Measurements from ENCODE around the gene KIAA1217.
"Not testable (repeated sequence)": the region's sequence is repeated elsewhere in the genome, so short reads cannot be mapped to it uniquely, and the experiment has no call there.

The KIAA1217 gene

GRCh38 chr10:24299578-24300260 is 90.8 kb downstream of the KIAA1217 start:
- no peak for DNase-seq

DNA sequence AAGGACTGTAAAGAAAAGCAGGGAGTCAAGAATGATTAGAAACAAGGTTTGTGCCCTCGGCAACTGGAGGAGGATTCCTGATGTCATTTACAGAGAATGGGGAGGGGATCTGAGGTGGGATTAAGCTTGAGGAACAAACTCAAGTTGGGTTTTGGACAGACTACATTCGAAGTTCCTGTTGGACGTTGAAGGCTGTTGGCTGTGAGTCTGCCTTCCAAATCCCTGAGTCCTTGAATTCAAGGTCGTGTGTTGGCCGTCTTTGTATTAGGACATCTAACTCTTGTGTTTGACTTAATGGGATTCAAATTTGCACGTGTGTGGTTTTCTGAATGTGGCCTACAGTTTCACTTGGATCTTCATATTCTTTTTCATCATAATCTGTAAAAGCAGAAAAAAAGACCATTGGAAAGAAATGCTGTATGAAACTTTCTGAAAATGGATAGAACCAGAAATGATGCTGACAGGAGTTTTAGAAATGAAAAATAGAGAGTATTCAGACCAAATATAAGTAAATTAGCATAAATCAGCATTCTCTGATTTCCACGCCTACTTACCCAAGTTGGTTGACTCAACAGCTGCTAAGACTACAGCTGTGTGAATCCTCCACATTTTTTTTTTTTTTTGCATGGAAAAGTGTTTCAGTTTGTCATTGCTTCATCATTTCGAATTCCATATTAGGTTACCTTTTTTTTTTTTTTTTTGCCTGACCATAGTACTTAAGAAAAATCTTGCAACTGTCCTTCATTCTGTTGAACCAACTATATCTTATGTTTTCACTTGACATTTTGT is 94.8 kb downstream of the KIAA1217 start:
- DNase-seq: no peak

DNA sequence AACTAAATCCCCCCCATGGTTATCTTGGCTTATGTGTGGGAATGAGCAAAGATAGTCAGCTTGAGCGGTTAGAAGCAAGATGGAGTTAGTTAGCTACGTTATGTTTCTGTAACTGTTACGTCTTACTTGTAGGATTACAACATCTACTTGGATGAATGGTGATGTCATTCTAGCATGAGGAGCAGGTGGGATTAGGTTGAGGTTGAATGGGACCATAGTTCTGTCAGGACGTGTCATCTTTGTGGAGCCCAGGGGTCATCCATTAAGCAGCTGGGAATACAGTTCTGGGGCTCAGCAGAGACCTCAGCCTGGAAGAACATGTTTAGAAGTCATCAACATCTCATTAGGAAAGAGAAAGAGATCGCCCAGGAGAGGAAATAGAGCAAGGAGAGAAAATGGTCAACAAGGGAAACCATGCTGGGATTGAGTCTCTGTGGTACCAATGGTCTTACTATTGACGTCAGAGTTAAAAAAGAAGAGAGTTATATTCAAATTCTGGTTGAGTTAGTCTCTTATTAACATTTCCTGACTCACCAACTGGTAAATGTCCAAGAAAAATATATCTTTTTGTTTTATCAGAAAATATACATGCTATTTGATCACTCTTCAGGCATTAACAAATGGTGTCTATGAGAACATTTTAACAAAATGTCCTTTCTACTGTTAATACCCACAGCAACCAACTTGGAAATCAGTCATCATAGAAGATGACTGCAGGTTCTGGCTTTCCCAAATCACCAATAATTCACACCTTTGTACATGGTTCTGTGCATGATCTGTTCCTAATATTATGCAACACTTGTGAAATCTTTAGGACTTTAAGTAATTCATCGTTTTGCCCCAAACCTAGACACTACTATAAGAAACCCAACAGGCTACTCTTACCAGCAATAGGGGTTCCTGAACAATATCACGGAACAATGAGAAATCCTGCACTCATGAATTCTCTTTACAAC is 96.9 kb downstream of the KIAA1217 start:
- DNase-seq: no peak

DNA sequence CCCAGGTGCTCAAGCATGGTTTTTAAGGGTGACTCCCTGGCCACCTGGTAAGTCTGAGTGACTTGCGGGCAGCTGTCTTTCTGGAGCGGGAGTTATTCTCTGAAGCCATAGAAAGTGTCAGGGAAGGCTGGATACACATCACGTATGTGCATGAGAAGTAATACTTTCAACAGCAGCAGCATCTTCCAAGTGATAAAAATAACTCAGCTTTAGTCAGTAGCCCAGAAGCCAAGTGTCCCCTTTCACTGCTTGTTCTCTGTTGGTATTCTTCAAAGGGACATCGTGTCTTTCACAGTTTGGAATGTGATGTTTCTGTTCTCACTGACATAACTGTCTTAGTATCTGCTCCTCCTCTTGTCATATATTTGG is 97.6 kb downstream of the KIAA1217 start:
- DNase-seq: no peak

- DNase-seq: no peak
Measured at GRCh38 chr10:24307116-24307515, 98.2 kb downstream of the KIAA1217 start.

GRCh38 chr10:24307696-24308485 is 99.0 kb downstream of the KIAA1217 start:
- DNase-seq: no peak

GRCh38 chr10:24310104-24310503 is 101.2 kb downstream of the KIAA1217 start:
- DNase-seq: no peak

DNA sequence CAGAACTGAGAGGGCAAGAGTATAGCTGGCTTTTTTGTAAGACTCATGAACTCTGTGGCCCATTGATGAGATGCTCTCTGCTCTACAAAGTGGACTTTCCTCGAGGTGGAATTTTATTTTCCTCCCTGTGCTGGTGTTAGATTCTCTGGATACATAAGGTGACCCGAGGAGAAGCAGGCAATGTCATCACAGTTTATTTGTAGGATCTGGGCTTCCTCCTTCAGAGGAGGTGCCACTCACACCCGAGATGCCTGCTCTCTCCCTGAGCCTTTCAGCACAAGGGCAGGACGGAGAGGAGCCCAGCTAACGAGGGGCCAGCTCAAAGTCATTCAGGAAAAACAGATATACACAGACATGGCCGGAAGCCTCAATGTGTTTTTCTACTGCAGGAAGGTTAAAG is 103.0 kb downstream of the KIAA1217 start:
- no peak for DNase-seq

DNA sequence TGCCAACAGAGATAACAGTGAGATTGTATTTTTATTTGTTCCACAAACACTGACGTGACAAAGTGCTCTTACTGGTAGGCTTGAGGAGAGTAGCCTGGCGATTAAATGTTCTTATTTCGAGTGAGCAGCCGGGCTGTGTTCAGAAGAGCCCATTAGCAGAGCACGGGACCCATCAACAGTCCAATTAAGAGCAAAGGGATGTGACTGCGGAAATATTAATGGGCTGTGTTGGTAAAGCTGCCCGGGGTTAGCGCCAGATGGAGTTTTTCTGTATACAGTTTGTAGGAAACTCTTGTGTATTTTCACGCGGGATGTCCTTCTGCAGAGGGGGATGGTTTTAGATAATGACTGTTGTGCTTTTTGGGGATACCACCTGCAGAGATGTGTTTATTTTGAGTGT is 104.3 kb downstream of the KIAA1217 start:
- DNase-seq: peak; percentile 15

GRCh38 chr10:24315211-24315610 is 106.3 kb downstream of the KIAA1217 start:
- DNase-seq: no peak

GRCh38 chr10:24318517-24318916 is 109.6 kb downstream of the KIAA1217 start:
- no peak for DNase-seq

- no peak for DNase-seq
Measured at GRCh38 chr10:24320373-24320772, 111.4 kb downstream of the KIAA1217 start.

DNA sequence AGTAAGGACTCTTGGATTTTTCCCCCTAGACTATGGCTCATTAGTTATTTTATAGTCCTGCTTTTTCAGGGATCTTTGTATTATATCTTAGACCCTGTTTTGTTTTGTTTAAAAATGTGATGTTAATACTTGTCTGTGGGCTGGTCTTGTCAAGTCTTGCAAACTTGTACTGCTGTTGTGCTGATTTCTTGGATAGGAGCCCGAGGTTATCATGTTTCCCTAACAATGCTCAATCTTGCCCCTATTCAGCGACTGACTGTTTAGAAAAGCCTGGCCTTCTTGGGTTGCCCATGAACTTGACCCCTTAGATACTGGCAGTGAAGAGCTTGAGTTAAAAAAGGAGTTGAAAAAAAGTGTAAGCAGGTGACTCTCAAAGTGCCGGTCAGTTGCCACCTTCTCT is 115.7 kb downstream of the KIAA1217 start:
- DNase-seq: no peak

DNA sequence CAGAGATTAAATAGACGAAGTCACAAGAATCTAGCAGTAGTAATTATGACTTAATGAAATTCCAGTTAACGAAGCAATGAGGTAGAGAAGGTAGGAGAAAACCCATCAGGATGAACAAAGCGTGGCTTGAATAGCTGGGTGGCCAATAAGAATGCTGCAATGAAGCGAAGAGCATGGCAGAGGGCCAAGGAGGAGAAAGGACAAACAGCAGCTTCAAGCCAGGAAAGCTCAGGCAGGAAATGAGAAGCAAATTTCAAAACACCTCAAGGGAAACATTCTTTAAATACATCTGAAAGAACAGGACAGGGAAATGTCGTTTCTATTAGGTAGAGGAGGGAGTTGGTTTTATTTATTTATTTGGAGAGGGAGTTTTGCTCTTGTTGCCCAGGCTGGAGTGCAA is 122.5 kb downstream of the KIAA1217 start:
- peak; percentile 23 for DNase-seq

GRCh38 chr10:24333736-24334135 is 124.8 kb downstream of the KIAA1217 start:
- DNase-seq: no peak

- DNase-seq: no peak
Measured at GRCh38 chr10:24334279-24334939, 125.5 kb downstream of the KIAA1217 start.

DNA sequence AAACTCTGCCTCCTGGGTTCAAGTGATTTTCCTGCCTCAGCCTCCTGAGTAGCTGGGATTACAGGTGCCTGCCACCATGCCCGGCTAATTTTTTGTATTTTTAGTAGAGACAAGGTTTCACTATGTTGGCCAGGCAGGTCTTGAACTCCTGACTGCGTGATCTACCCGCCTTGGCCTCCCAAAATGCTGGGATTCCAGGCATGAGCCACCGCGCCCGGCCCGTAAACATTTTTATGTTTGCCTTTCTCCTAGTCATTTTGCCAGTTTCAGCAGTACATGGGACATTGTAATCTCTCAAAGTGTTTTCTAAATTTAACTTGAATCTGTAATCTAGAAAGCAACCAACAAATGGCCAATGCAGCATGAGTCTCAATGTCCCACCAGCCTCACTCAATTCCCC is 128.8 kb downstream of the KIAA1217 start:
- not testable (repeated sequence) for DNase-seq

DNA sequence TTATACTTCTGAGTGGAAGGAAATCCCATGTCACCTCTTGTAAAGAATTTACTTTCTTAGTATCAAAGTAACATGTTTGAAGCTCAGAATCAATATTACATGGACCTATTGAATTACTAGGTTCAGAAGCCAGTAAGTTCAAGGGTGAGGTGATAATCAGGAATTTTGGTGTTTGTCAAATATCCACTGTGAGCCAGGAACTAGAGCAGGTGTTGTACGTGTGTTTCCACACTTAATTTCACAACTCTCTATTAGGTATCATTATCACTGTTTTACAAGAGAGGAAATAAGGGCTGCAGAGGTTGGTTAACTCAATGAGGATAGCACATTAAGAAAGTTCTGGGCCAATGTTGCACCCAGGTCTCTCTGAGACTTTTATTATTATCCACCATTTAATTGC is 130.4 kb downstream of the KIAA1217 start:
- no peak for DNase-seq

DNA sequence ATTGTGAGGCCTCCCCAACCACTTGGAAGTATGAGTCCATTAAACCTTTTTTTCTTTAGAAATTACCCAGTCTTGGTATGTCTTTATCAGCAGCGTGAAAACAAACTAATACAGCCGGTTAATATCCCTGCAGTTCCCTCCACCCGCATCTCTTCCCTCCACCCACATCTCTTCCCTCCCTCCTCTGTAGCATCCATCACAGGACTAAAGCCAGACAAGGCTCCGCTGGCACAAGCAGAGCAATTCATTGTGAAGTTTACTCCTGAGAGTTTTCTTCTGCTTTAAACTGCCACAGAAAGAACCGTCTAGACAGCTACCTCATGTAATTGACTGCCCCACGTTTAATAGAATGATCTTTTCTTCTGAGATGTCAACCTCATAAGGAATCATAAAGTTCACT is 131.5 kb downstream of the KIAA1217 start:
- DNase-seq: no peak

DNA sequence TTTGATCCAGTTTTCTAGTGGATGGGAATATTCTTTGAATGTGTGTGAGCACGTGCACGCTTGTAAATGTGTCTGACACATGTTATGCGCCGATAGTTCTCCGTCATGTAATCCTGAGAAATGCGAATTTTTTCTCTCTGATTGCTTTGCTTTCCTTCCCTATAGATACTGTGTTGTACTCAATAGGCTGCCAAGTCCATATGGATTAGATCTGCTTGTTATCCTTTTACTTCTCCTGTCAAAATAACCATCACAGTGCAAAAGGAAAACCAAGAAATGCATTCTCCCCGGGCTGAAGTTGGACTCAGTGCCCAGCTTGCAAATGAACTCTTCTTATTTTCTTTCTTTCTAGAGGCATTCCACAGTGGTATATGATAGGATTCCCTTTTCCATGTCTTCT is 131.9 kb downstream of the KIAA1217 start:
- no peak for DNase-seq

DNA sequence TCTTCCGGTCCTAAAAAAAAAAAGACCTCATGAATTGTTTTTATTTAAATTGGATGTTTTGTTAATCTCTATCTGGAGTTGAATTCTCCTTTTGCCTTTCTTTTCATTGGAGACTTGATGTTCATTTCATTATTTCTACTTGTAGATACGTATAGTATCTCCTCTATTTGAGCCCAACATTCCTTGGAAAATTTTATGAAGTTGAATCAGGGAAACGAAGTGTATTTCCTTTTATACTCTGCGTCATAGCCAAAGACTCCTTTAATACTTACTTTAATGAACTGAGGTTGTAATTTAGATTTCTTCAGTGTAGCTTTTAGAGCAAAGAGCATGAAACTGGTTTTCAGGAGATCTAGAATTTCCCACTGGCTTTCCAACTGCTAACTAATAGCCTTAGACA is 132.4 kb downstream of the KIAA1217 start:
- no peak for DNase-seq

GRCh38 chr10:24341897-24342296 is 133.0 kb downstream of the KIAA1217 start:
- no peak for DNase-seq

All from DMS153 (cell line).